ENCODE data around the gene LRP1-AS.

The LRP1-AS gene

DNA sequence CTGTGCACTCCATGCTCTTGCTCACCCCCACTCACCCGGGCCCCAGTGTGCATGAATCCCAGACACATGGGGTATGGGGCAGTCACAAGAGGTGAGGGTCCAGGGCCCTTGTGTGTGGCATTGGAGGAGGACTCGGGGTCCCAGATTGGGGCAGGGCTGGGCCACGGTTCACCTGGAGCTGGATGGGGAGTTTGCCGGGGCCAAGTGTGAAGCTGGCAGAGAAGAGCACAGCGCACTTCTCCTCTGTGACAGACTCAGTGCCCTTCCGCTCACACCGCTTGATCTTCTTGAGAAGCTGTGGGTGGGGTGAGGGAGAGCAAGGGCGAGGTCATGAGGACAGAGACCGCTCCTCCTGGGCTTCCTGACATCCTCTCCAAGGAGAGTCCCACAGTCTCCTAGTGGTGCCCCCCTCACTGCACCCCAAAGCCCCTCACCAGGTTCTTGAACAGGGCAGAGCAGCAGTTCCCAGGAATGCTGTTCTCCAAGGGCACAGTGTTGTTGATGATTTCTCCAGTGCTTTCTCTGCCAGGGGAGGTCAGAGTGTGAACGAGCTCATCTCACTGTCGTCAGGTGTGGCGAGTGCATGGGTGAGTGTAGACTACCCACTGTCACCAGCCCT is 43.0 kb downstream of the LRP1-AS start:
- H3K27me3 ChIP-seq (ENCODE audit: control insufficient read depth, insufficient read depth, low read length) = no peaks in the 10 kb centered on the region
- H3K9me3 ChIP-seq (ENCODE audit: control insufficient read depth, insufficient read depth, low read depth, low read length) = no peaks in the 10 kb centered on the region
- H3K4me1 ChIP-seq (ENCODE audit: control insufficient read depth, insufficient read depth, low read length) = no peaks in the 10 kb centered on the region
- no peak overlapping the region for H3K27ac ChIP-seq (ENCODE audit: low read depth, low read length)
- H3K4me3 ChIP-seq (ENCODE audit: low read depth, low read length) = no peak overlapping the region
- H3K36me3 ChIP-seq (ENCODE audit: control insufficient read depth, insufficient read depth, low read length) = peaks cover 50% of the 10 kb centered on the region
- H3K9ac ChIP-seq (ENCODE audit: low read length) = no peak overlapping the region

DNA sequence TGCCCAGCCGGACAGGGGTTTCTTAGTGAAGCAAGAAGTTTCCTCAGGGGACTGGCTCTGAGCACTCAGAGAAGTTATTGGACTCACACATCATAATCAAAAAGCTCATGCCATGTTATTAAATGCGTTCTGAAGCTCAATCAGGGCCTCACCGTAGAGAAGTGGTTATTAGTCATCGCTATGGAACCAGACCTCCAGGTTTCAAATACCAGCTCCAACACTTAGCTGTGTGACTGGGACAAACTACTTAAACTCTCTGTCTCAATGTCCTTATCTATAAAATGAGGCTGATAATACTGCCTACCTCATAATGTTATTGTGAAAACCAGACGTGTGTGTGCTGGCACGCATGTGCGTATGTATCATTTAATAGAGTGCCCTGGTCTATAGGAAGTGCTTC is 43.6 kb downstream of the LRP1-AS start:
- peaks cover 55% of the 10 kb centered on the region for H3K36me3 ChIP-seq (ENCODE audit: control insufficient read depth, insufficient read depth, low read length)
- H3K27me3 ChIP-seq (ENCODE audit: control insufficient read depth, insufficient read depth, low read length) = no peaks in the 10 kb centered on the region
- H3K4me3 ChIP-seq (ENCODE audit: low read depth, low read length) = no peak overlapping the region
- H3K4me1 ChIP-seq (ENCODE audit: control insufficient read depth, insufficient read depth, low read length) = no peaks in the 10 kb centered on the region
- H3K27ac ChIP-seq (ENCODE audit: low read depth, low read length) = no peak overlapping the region
- H3K9me3 ChIP-seq (ENCODE audit: control insufficient read depth, insufficient read depth, low read depth, low read length) = no peaks in the 10 kb centered on the region
- no peak overlapping the region for H3K9ac ChIP-seq (ENCODE audit: low read length)

DNA sequence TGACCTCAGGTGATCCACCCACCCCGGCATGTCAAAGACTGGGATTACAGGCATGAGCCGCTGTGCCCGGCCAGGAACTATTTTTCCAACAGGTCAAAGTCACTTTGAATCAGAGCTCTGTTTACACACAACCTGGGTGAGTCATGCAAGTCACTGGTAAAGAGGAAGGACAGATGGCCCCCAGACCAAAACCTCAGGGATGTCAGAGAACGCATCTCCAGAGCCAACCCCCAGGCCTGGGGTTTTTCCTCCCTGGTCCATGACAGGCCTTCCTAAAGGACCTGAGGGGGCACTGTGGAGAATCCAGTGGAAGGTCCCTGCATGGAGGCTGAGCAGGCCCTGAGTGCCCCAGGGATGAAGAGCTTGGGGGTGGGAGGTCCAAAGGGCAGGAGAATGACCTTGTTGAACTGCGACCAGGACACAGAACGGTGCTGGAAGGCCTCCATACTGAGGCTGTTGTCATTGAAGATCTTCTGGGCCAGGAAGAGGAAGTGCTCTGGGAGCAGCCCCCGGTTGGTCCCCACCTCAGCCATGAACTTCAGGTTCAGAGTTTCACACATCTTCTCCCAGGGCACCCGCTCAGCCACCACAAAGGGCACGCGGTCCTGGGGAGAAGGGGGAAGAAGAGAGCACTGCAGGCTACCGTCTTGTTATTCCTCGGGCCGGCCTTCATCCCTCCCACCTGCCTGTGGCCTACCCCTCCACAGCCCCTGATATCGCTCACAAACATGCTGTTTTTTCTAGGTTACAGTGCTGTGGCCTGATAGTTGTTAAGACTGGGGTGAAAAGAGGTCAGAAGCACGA is 45.3 kb downstream of the LRP1-AS start:
- H3K4me3 ChIP-seq (ENCODE audit: low read depth, low read length) = no peak overlapping the region
- H3K9ac ChIP-seq (ENCODE audit: low read length) = no peak overlapping the region
- no peaks in the 10 kb centered on the region for H3K9me3 ChIP-seq (ENCODE audit: control insufficient read depth, insufficient read depth, low read depth, low read length)
- H3K36me3 ChIP-seq (ENCODE audit: control insufficient read depth, insufficient read depth, low read length) = peaks cover 70% of the 10 kb centered on the region
- no peaks in the 10 kb centered on the region for H3K27me3 ChIP-seq (ENCODE audit: control insufficient read depth, insufficient read depth, low read length)
- H3K27ac ChIP-seq (ENCODE audit: low read depth, low read length) = no peak overlapping the region
- no peaks in the 10 kb centered on the region for H3K4me1 ChIP-seq (ENCODE audit: control insufficient read depth, insufficient read depth, low read length)

DNA sequence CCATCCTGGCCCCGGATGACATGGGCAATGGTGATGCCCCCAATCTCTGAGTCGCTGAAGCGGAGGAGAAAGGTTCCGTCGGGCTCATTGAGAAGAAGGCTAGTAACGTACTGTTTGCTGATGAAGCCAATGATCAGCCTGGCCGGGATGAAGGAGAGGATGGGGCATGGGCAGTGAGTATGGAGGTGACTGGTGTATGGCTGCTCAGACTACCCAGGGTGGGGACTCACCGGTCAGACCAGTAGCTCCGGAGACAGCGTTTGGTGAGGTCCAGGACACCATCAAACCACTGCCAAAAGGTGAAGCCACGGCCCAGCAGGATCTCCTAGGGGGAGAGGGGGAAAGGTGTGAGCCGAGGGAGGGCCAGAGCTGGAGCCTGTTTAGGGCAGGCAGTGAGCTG is 47.7 kb downstream of the LRP1-AS start:
- H3K4me1 ChIP-seq (ENCODE audit: control insufficient read depth, insufficient read depth, low read length) = peaks cover 7% of the 10 kb centered on the region; the same call in 1 of the 2 replicates
- H3K4me3 ChIP-seq (ENCODE audit: low read depth, low read length) = no peak overlapping the region
- peaks cover 69% of the 10 kb centered on the region for H3K36me3 ChIP-seq (ENCODE audit: control insufficient read depth, insufficient read depth, low read length)
- no peaks in the 10 kb centered on the region for H3K27me3 ChIP-seq (ENCODE audit: control insufficient read depth, insufficient read depth, low read length)
- no peaks in the 10 kb centered on the region for H3K9me3 ChIP-seq (ENCODE audit: control insufficient read depth, insufficient read depth, low read depth, low read length)
- no peak overlapping the region for H3K27ac ChIP-seq (ENCODE audit: low read depth, low read length)
- H3K9ac ChIP-seq (ENCODE audit: low read length) = no peak overlapping the region

DNA sequence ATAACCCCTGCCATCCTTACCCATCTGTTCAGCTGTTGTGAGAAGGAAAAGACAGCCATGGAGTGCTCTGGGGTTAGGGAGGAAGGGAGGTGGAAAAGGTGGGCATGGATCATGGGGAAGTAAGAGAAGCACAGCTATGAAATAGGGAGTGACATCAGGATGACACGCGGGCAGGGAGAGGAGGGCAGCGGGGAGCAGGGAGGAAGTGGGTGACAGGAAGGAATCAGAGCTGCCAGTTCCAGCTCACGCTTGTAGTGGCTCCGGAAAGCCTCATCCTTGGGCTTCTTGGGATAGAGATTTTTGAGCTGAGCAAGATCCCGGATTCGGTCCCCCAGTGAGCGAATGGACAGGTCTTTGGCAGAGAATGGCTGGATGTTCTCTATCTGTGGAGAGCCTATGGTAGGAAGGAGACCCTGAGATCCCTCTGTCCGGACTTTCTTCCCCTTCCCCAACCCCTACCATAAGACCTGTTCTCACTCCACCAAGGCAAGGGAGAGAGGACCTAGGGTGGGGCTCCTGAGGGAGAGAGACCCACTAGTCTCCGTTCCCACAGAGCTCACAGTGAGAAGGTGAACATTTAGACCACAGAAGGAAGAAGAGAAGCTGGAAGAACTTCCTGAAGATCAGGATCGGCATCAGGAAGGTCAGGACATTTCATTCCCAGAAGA is 48.2 kb downstream of the LRP1-AS start:
- Histone ChIP-seq H3K9ac (ENCODE audit: low read length) (no peak overlapping the region), H3K27ac (ENCODE audit: low read depth, low read length) (no peak overlapping the region), H3K4me3 (ENCODE audit: low read depth, low read length) (no peak overlapping the region), H3K36me3 (ENCODE audit: control insufficient read depth, insufficient read depth, low read length) (peaks cover 69% of the 10 kb centered on the region), H3K27me3 (ENCODE audit: control insufficient read depth, insufficient read depth, low read length) (no peaks in the 10 kb centered on the region), H3K9me3 (ENCODE audit: control insufficient read depth, insufficient read depth, low read depth, low read length) (no peaks in the 10 kb centered on the region), H3K4me1 (ENCODE audit: control insufficient read depth, insufficient read depth, low read length) (peaks cover 13% of the 10 kb centered on the region)

DNA sequence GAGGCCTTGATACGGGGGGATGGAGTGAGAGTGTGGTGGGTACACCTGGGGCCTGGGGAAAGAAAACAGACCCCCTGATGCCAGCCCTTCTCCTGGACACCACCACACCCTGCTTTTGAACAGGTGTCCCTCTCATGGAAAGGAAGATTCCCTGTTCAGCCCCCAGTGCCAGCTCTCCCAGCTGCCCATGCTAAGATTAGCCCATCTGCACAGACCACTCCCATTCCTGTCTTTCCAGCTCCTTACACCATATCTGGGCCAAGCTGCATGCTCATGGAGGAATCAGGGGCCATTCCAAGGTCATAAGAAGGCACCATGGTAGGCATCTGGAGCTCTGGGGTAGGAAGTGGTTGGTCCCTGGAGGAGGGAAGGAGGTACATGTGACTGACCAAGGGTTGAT is 48.9 kb downstream of the LRP1-AS start:
- Histone ChIP-seq H3K9me3 (ENCODE audit: control insufficient read depth, insufficient read depth, low read depth, low read length) (no peaks in the 10 kb centered on the region), H3K4me1 (ENCODE audit: control insufficient read depth, insufficient read depth, low read length) (peaks cover 16% of the 10 kb centered on the region), H3K27me3 (ENCODE audit: control insufficient read depth, insufficient read depth, low read length) (no peaks in the 10 kb centered on the region), H3K9ac (ENCODE audit: low read length) (no peak overlapping the region), H3K27ac (ENCODE audit: low read depth, low read length) (no peak overlapping the region), H3K4me3 (ENCODE audit: low read depth, low read length) (no peak overlapping the region), H3K36me3 (ENCODE audit: control insufficient read depth, insufficient read depth, low read length) (peaks cover 64% of the 10 kb centered on the region)

DNA sequence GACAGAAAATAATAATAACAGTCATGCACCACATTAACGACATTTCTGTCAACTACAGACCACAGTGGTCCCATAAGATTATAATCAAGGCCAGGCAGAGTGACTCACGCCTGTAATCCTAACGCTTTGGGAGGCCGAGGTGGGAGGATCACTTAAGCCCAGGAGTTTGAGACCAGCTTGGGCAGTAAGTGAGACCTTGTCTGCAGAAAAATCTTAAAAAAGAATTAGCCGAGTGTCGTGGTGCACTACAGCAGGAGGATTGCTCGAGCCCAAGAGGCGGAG is 49.9 kb downstream of the LRP1-AS start:
- Histone ChIP-seq H3K4me1 (ENCODE audit: control insufficient read depth, insufficient read depth, low read length) (peaks cover 21% of the 10 kb centered on the region), H3K27ac (ENCODE audit: low read depth, low read length) (no peak overlapping the region), H3K36me3 (ENCODE audit: control insufficient read depth, insufficient read depth, low read length) (peaks cover 67% of the 10 kb centered on the region), H3K9me3 (ENCODE audit: control insufficient read depth, insufficient read depth, low read depth, low read length) (no peaks in the 10 kb centered on the region), H3K4me3 (ENCODE audit: low read depth, low read length) (no peak overlapping the region), H3K9ac (ENCODE audit: low read length) (no peak overlapping the region), H3K27me3 (ENCODE audit: control insufficient read depth, insufficient read depth, low read length) (no peaks in the 10 kb centered on the region)

DNA sequence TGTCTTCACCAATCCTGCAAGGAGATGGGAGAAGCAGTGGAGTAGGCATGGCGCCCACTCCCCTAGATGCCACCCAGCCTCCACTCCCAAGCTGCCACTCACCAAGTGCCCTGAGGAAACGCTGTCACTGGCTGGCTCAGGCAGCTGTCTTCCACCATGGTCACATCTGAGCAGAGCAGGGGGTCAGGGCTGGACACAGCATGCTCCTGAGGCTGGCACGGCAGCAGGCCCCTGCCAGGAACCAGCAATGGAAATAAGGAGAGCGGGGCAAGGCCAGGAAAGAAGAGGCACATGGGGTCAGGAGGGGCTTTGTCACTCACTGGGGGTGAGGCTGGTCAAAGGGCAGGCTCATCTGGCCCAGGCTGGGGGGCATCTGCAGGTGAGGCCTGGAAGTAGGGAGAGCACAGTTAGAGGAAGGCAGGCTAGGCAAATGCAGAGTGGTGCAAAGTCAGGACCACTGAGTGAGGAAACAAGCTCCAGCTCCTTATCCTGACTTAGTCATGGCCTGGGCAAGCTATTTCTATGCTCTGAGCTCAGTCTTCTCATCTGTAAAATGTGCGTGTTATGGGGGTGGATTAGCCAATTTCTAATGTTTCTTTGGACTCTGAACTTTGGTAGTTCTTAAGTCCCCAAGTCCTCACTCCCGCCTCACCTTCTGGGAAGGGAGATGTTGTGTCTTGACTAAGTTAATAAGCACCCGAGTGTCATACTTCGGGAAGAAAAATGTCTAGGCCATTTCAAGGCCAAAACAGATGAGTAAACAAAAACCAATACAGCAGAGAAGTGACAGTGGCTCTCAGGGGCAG is 50.5 kb downstream of the LRP1-AS start:
- H3K27me3 ChIP-seq (ENCODE audit: control insufficient read depth, insufficient read depth, low read length) = no peaks in the 10 kb centered on the region
- no peaks in the 10 kb centered on the region for H3K9me3 ChIP-seq (ENCODE audit: control insufficient read depth, insufficient read depth, low read depth, low read length)
- no peak overlapping the region for H3K27ac ChIP-seq (ENCODE audit: low read depth, low read length)
- no peak overlapping the region for H3K9ac ChIP-seq (ENCODE audit: low read length)
- H3K4me3 ChIP-seq (ENCODE audit: low read depth, low read length) = no peak overlapping the region
- peaks cover 68% of the 10 kb centered on the region for H3K36me3 ChIP-seq (ENCODE audit: control insufficient read depth, insufficient read depth, low read length)
- H3K4me1 ChIP-seq (ENCODE audit: control insufficient read depth, insufficient read depth, low read length) = peaks cover 21% of the 10 kb centered on the region

DNA sequence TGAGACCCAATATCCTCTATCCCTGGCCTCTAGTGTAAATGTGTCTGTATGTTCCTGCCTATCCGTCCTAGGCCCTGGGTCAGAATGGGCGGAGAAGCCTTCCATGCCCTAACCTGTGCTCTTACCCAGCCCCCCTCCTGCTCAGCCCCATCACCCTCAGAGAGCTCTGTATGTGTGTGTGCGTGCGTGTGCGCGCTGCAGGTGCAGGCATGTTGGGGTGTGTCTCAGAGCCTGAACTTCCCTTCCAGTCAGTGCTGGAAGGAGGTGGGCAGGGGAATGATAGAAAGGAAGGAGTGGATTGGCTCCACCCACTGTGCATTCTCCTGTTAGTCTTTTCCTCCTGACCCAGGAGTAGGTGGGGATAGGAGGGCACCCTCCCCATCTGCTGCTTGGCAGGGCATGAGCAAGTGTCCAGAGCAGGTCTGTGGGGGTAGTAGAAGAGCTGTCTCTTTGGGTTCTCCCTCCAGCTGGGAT is 51.3 kb downstream of the LRP1-AS start:
- Histone ChIP-seq H3K27me3 (ENCODE audit: control insufficient read depth, insufficient read depth, low read length) (no peaks in the 10 kb centered on the region), H3K27ac (ENCODE audit: low read depth, low read length) (no peak overlapping the region), H3K4me1 (ENCODE audit: control insufficient read depth, insufficient read depth, low read length) (peaks cover 21% of the 10 kb centered on the region)

DNA sequence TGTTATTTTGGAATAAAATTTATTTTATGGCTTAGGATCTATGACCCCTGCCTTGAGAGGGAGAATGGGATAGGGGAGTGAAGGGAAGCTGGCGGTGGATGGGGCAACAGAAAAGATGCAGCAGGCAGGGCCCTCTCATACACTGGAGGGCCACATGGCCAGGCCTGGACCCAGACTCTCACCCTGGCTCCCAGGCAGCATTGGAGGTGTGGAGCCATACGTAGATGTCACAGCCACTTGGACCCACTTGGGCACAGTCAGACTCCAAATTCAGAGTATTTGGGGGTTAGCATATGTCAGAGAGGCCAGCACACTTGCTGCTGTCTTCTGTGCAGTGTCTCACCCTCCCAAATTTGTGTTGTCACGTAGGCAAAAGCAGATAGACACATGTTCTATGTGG is 52.0 kb downstream of the LRP1-AS start:
- Histone ChIP-seq H3K36me3 (ENCODE audit: control insufficient read depth, insufficient read depth, low read length) (peaks cover 81% of the 10 kb centered on the region), H3K27me3 (ENCODE audit: control insufficient read depth, insufficient read depth, low read length) (no peaks in the 10 kb centered on the region), H3K9ac (ENCODE audit: low read length) (no peak overlapping the region), H3K4me3 (ENCODE audit: low read depth, low read length) (no peak overlapping the region), H3K4me1 (ENCODE audit: control insufficient read depth, insufficient read depth, low read length) (peaks cover 27% of the 10 kb centered on the region), H3K27ac (ENCODE audit: low read depth, low read length) (no peak overlapping the region), H3K9me3 (ENCODE audit: control insufficient read depth, insufficient read depth, low read depth, low read length) (no peaks in the 10 kb centered on the region)

More for the DNA sequence above, 51.3 kb downstream of the LRP1-AS start:
- no peak overlapping the region for H3K9ac ChIP-seq (ENCODE audit: low read length)
- H3K4me3 ChIP-seq (ENCODE audit: low read depth, low read length) = no peak overlapping the region
- no peaks in the 10 kb centered on the region for H3K9me3 ChIP-seq (ENCODE audit: control insufficient read depth, insufficient read depth, low read depth, low read length)
- peaks cover 75% of the 10 kb centered on the region for H3K36me3 ChIP-seq (ENCODE audit: control insufficient read depth, insufficient read depth, low read length)
